ENCODE results near the gene ANKRD63.

- TF ChIP-seq, protein P1, sequence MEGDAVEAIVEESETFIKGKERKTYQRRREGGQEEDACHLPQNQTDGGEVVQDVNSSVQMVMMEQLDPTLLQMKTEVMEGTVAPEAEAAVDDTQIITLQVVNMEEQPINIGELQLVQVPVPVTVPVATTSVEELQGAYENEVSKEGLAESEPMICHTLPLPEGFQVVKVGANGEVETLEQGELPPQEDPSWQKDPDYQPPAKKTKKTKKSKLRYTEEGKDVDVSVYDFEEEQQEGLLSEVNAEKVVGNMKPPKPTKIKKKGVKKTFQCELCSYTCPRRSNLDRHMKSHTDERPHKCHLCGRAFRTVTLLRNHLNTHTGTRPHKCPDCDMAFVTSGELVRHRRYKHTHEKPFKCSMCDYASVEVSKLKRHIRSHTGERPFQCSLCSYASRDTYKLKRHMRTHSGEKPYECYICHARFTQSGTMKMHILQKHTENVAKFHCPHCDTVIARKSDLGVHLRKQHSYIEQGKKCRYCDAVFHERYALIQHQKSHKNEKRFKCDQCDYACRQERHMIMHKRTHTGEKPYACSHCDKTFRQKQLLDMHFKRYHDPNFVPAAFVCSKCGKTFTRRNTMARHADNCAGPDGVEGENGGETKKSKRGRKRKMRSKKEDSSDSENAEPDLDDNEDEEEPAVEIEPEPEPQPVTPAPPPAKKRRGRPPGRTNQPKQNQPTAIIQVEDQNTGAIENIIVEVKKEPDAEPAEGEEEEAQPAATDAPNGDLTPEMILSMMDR (IDR thresholded peaks at IDR 0.05; ENCODE audit: poor library complexity) = no peak
- TF ChIP-seq EZH2phosphoT487 (IDR thresholded peaks at IDR 0.05; ENCODE audit: low read depth, severe bottlenecking, unreplicated experiment) = no peak
- TF ChIP-seq EZH2 (IDR thresholded peaks at IDR 0.05; ENCODE audit: borderline replicate concordance) = no peak
Observed at GRCh38 chr15:40293905-40294895, 11.3 kb upstream of the ANKRD63 start.

All from hepatocyte (in vitro differentiated cells).